Neural progenitor cell (in vitro differentiated cells): ENCODE measurements around the gene P4HA1. TPM values are rescaled to one million over a fixed set of nuclear protein-coding genes. Genes with fewer than 3 reads are reported as not detected.
"Not testable (repeated sequence)": the region's sequence is repeated elsewhere in the genome, so short reads cannot be mapped to it uniquely, and the experiment has no call there.

Source experiments
- DNase-seq: peaks from one replicate; pipeline ENCODE4 v3.0.0-alpha.2; 2016; ENCODE audit warnings: low spot score
- H2AFZ ChIP-seq: fragments of 200-600 bp; sonication (generic); replicated peaks from 2 replicates; pipeline ENCODE4 v1.6.1; 2016; ENCODE audit warnings: antibody characterized with exemption
- H3F3A ChIP-seq: fragments of 200-600 bp; sonication (generic); 2 replicates; pipeline ENCODE4 v1.6.1; 2016; ENCODE audit warnings: antibody characterized with exemption, low read depth
- H3K27ac ChIP-seq: fragments of 200-600 bp; sonication (generic); 2 replicates; pipeline ENCODE4 v1.5.1; 2016; ENCODE audit warnings: mild to moderate bottlenecking
- H3K27me3 ChIP-seq: fragments of 200-600 bp; sonication (generic); 2 replicates; pipeline ENCODE4 v1.6.1; 2016; ENCODE audit warnings: mild to moderate bottlenecking, moderate library complexity
- H3K36me3 ChIP-seq: fragments of 200-600 bp; sonication (generic); 2 replicates; pipeline ENCODE4 v1.5.1; 2016
- H3K4me1 ChIP-seq: fragments of 200-600 bp; sonication (generic); 2 replicates; pipeline ENCODE4 v1.6.1; 2016; ENCODE audit warnings: mixed run types
- H3K4me2 ChIP-seq: fragments of 200-600 bp; sonication (generic); 2 replicates; pipeline ENCODE4 v1.6.1; 2016
- H3K4me3 ChIP-seq: fragments of 200-600 bp; sonication (generic); 2 replicates; pipeline ENCODE4 v1.5.1; 2016
- H3K79me2 ChIP-seq: fragments of 200-600 bp; sonication (generic); 2 replicates; pipeline ENCODE4 v1.6.1; 2016; ENCODE audit warnings: low read depth
- H3K9ac ChIP-seq: fragments of 200-600 bp; sonication (generic); 2 replicates; pipeline ENCODE4 v1.6.1; 2016
- H3K9me3 ChIP-seq: fragments of 200-600 bp; sonication (generic); 2 replicates; pipeline ENCODE4 v1.5.1; 2016; ENCODE audit warnings: low read depth
- H4K20me1 ChIP-seq: fragments of 200-600 bp; sonication (generic); 2 replicates; pipeline ENCODE4 v1.6.1; 2016; ENCODE audit warnings: low read depth
- H3K27ac Mint-ChIP-seq: 3 replicates; pipeline ENCODE4 v1.8.0; 2021; ENCODE audit warnings: mixed read lengths
- H3K27me3 Mint-ChIP-seq: 2 replicates; pipeline ENCODE4 v1.8.0; 2022; ENCODE audit warnings: low read depth, mild to moderate bottlenecking, inconsistent platforms, moderate library complexity, mixed read lengths; ENCODE audit not compliant: insufficient read depth
- H3K36me3 Mint-ChIP-seq: 3 replicates; pipeline ENCODE4 v1.8.0; 2021; ENCODE audit warnings: mixed read lengths
- H3K4me1 Mint-ChIP-seq: 3 replicates; pipeline ENCODE4 v1.8.0; 2021; ENCODE audit warnings: mixed read lengths
- H3K4me3 Mint-ChIP-seq: 3 replicates; pipeline ENCODE4 v1.8.0; 2021; ENCODE audit warnings: mild to moderate bottlenecking, moderate library complexity, mixed read lengths
- H3K9me3 Mint-ChIP-seq: 3 replicates; pipeline ENCODE4 v1.8.0; 2020; ENCODE audit warnings: mixed read lengths
- CTCF ChIP-seq: fragments of 200-600 bp; sonication (generic); IDR thresholded peaks from 2 replicates; pipeline ENCODE4 v1.5.1; 2017; ENCODE audit warnings: antibody characterized with exemption, mild to moderate bottlenecking
- EZH2 ChIP-seq: fragments of 200-600 bp; sonication (generic); IDR thresholded peaks from 2 replicates; pipeline ENCODE4 v1.6.1; 2017; ENCODE audit warnings: antibody characterized with exemption, mild to moderate bottlenecking, moderate library complexity
- EZH2phosphoT487 ChIP-seq: fragments of 200-600 bp; sonication (generic); IDR thresholded peaks from 2 replicates; pipeline ENCODE4 v1.6.1; 2017; ENCODE audit warnings: antibody characterized with exemption
- total RNA-seq: library from RNA; depleted of rRNA; stranded (reverse); fragments of >200 nt; gene quantifications from 2 replicates; pipeline ENCODE4 v1.2.3, GENCODE V29; 2015; ENCODE audit warnings: low replicate concordance

The P4HA1 gene
- total RNA-seq, 1 donor from 2014 or later: 200 TPM

GRCh38 chr10:73110345-73110849, 13.7 kb upstream of the P4HA1 start, which contains the start of gene NUDT13:
Gene NUDT13 (plus strand): TSS chr10:73110455. CDS start chr10:73114366, 3,911 bp downstream.
- H3K27ac Mint-ChIP-seq: peak within 1 kb of the TSS; percentile 95
- H3K36me3 Mint-ChIP-seq: peaks cover 21% of the 10 kb centered on the region
- H3K4me1 Mint-ChIP-seq: peaks cover 3% of the 10 kb centered on the region
- H3K4me3 Mint-ChIP-seq: peak within 1 kb of the TSS; percentile 88
- peak; percentile 66 for DNase-seq
- Histone ChIP-seq H3K9me3 (no peaks in the 10 kb centered on the region), H3K4me3 (peak within 1 kb of the TSS; percentile 61), H3K4me1 (no peaks in the 10 kb centered on the region), H2AFZ (peak within 1 kb of the TSS; percentile 53), H3K9ac (no peak within 1 kb of the TSS), H3F3A (peaks cover 9% of the 10 kb centered on the region), H3K27me3 (no peaks in the 10 kb centered on the region), H3K79me2 (no peaks in the 10 kb centered on the region), H3K27ac (no peak within 1 kb of the TSS), H4K20me1 (no peaks in the 10 kb centered on the region), H3K36me3 (no peaks in the 10 kb centered on the region), H3K4me2 (peak within 1 kb of the TSS; percentile 79)
- H3K27me3 Mint-ChIP-seq: peaks cover 4% of the 10 kb centered on the region
- peaks cover 3% of the 10 kb centered on the region for H3K9me3 Mint-ChIP-seq
- no peak for TF ChIP-seq CTCF
- no peak for TF ChIP-seq EZH2phosphoT487
- no peak for TF ChIP-seq EZH2

GRCh38 chr10:73109248-73109652, 12.6 kb upstream of the P4HA1 start:
- not testable (repeated sequence) for H3K27me3 ChIP-seq, H3K27ac Mint-ChIP-seq, H3K9me3 Mint-ChIP-seq

GRCh38 chr10:73106301-73106700, 9.6 kb upstream of the P4HA1 start:
- peaks cover 3% of the 10 kb centered on the region for H3K9me3 Mint-ChIP-seq
- no peak for DNase-seq
- Histone ChIP-seq H3K4me1 (no peaks in the 10 kb centered on the region), H4K20me1 (no peaks in the 10 kb centered on the region), H3K9me3 (no peaks in the 10 kb centered on the region), H3K36me3 (no peaks in the 10 kb centered on the region), H3F3A (peaks cover 1% of the 10 kb centered on the region), H3K4me3 (no peak overlapping the region), H3K27ac (no peak overlapping the region), H2AFZ (no peak overlapping the region), H3K4me2 (no peak overlapping the region), H3K9ac (no peak overlapping the region), H3K27me3 (no peaks in the 10 kb centered on the region), H3K79me2 (no peaks in the 10 kb centered on the region)
- TF ChIP-seq EZH2 (no peak), EZH2phosphoT487 (no peak), CTCF (no peak)
- no peak overlapping the region for H3K4me3 Mint-ChIP-seq
- no peak overlapping the region for H3K27ac Mint-ChIP-seq
- H3K36me3 Mint-ChIP-seq: peaks cover 24% of the 10 kb centered on the region
- H3K27me3 Mint-ChIP-seq: peaks cover 4% of the 10 kb centered on the region
- peaks cover 3% of the 10 kb centered on the region for H3K4me1 Mint-ChIP-seq

More at GRCh38 chr10:73109248-73109652, 12.6 kb upstream of the P4HA1 start:
- peaks cover 21% of the 10 kb centered on the region for H3K36me3 Mint-ChIP-seq
- H3K4me1 Mint-ChIP-seq, H4K20me1 ChIP-seq, H3K27me3 Mint-ChIP-seq, H3K9me3 ChIP-seq, H3K27ac ChIP-seq, H2AFZ ChIP-seq, DNase-seq, H3K4me3 ChIP-seq, H3K4me1 ChIP-seq, H3K4me2 ChIP-seq, H3K9ac ChIP-seq, H3K4me3 Mint-ChIP-seq, H3F3A ChIP-seq, H3K79me2 ChIP-seq, H3K36me3 ChIP-seq: not testable (repeated sequence)

GRCh38 chr10:73099141-73099540, 2.5 kb upstream of the P4HA1 start:
- H3K27me3 ChIP-seq: no peaks in the 10 kb centered on the region
- peaks cover 23% of the 10 kb centered on the region for H3K79me2 ChIP-seq
- no peaks in the 10 kb centered on the region for H3K9me3 ChIP-seq
- Mint-ChIP-seq H3K27me3 (peaks cover 4% of the 10 kb centered on the region), H3K36me3 (peaks cover 3% of the 10 kb centered on the region), H3K9me3 (no peaks in the 10 kb centered on the region), H3K4me3 (no peak overlapping the region), H3K4me1 (peaks cover 12% of the 10 kb centered on the region), H3K27ac (no peak overlapping the region)
- no peak overlapping the region for H3K9ac ChIP-seq
- H3K4me1 ChIP-seq: peaks cover 13% of the 10 kb centered on the region
- H4K20me1 ChIP-seq: peaks cover 12% of the 10 kb centered on the region
- no peaks in the 10 kb centered on the region for H3K36me3 ChIP-seq
- no peak for DNase-seq
- no peak overlapping the region for H3K4me2 ChIP-seq
- H3K27ac ChIP-seq: no peak overlapping the region
- H2AFZ ChIP-seq: no peak overlapping the region
- no peak overlapping the region for H3K4me3 ChIP-seq
- peaks cover 27% of the 10 kb centered on the region for H3F3A ChIP-seq
- TF ChIP-seq CTCF: no peak
- no peak for TF ChIP-seq EZH2phosphoT487
- TF ChIP-seq EZH2: no peak
